Glutamatergic neuron (in vitro differentiated cells): ENCODE data around the gene TCFL5. TPM values are rescaled to one million over a fixed set of nuclear protein-coding genes. Genes with fewer than 3 reads are reported as not detected.
"Not testable (repeated sequence)": the region's sequence is repeated elsewhere in the genome, so short reads cannot be mapped to it uniquely, and the experiment has no call there.

Source experiments
- DNase-seq: peaks from one replicate; pipeline ENCODE4 v3.0.0; 2022
- H3K27ac Mint-ChIP-seq: one replicate; pipeline ENCODE4 v1.8.0; 2020; ENCODE audit warnings: mild to moderate bottlenecking, mixed read lengths, inconsistent platforms; ENCODE audit not compliant: unreplicated experiment
- H3K27me3 Mint-ChIP-seq: one replicate; pipeline ENCODE4 v1.8.0; 2020; ENCODE audit warnings: mild to moderate bottlenecking, moderate library complexity, mixed read lengths, inconsistent platforms; ENCODE audit not compliant: unreplicated experiment
- H3K36me3 Mint-ChIP-seq: one replicate; pipeline ENCODE4 v1.8.0; 2020; ENCODE audit warnings: mild to moderate bottlenecking, mixed read lengths, inconsistent platforms; ENCODE audit not compliant: unreplicated experiment
- H3K4me1 Mint-ChIP-seq: one replicate; pipeline ENCODE4 v1.8.0; 2020; ENCODE audit warnings: mild to moderate bottlenecking, low read depth, mixed read lengths, inconsistent platforms; ENCODE audit not compliant: unreplicated experiment
- H3K4me3 Mint-ChIP-seq: one replicate; pipeline ENCODE4 v1.8.0; 2020; ENCODE audit warnings: mild to moderate bottlenecking, mixed read lengths, inconsistent platforms; ENCODE audit not compliant: unreplicated experiment
- H3K9me3 Mint-ChIP-seq: one replicate; pipeline ENCODE4 v1.8.0; 2020; ENCODE audit warnings: mild to moderate bottlenecking, moderate library complexity, mixed read lengths, inconsistent platforms; ENCODE audit not compliant: unreplicated experiment
- CTCF ChIP-seq: fragments of 200-600 bp; sonication (generic); IDR thresholded peaks from one replicate; pipeline ENCODE4 v1.5.0; 2021; ENCODE audit not compliant: partially characterized antibody, unreplicated experiment
- total RNA-seq: library from RNA; stranded (reverse); fragmentation: NEBNext Ultra II Directional; extraction: Animal tissue kit (Norgen Biotek cat#: 25700); gene quantifications from one replicate; pipeline ENCODE4 v1.2.1, GENCODE V29; 2021; ENCODE audit not compliant: unreplicated experiment

The TCFL5 gene
- total RNA-seq, 1 donor from 2014 or later, result 12.6 TPM

- H3K9me3 Mint-ChIP-seq, result peaks cover 3% of the 10 kb centered on the region
- H3K4me3 Mint-ChIP-seq, result no peak overlapping the region
- no peak for DNase-seq
- peaks cover 1% of the 10 kb centered on the region for H3K36me3 Mint-ChIP-seq
- H3K4me1 Mint-ChIP-seq, result peaks cover 5% of the 10 kb centered on the region
- no peaks in the 10 kb centered on the region for H3K27me3 Mint-ChIP-seq
- no peak for TF ChIP-seq CTCF
- no peak overlapping the region for H3K27ac Mint-ChIP-seq
Measured at GRCh38 chr20:62852196-62852595, 9.4 kb downstream of the TCFL5 start.

DNA sequence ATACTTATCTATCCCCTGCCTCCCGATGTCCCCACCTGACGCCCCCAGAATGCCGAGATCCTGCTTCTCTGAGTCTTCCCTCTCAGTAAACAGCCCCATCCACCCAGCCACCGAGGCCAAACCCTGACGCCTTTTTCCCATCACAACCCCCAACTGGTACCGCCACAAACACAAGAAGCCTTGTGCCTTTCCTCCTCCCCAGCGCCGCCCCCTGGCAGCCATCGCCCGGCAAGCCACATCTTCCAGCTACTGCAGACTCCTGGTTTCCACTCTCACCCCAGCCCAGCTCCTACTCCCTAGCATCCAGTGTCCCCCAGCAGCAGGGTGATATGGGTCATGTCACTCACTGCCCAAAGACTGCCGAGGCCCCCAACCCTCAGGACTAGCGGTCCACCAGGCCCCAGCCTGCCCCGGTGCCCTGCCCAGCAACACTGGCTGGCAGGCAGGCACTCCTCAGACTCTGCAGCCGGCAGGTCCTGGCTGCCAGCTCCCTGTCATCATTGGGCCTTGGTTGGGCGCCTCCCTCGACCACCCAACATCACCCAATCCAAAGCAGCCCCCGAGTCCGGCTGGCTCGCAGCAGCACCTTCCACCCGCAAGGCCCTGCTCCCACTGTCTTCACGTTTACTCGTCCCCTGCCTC lies 11.2 kb downstream of the TCFL5 start:
- peaks cover 17% of the 10 kb centered on the region for H3K4me1 Mint-ChIP-seq
- no peaks in the 10 kb centered on the region for H3K36me3 Mint-ChIP-seq
- peaks cover 8% of the 10 kb centered on the region for H3K27me3 Mint-ChIP-seq
- H3K9me3 Mint-ChIP-seq, result peaks cover 13% of the 10 kb centered on the region
- TF ChIP-seq CTCF, result no peak
- no peak overlapping the region for H3K27ac Mint-ChIP-seq
- H3K4me3 Mint-ChIP-seq, result no peak overlapping the region
- no peak for DNase-seq

DNA sequence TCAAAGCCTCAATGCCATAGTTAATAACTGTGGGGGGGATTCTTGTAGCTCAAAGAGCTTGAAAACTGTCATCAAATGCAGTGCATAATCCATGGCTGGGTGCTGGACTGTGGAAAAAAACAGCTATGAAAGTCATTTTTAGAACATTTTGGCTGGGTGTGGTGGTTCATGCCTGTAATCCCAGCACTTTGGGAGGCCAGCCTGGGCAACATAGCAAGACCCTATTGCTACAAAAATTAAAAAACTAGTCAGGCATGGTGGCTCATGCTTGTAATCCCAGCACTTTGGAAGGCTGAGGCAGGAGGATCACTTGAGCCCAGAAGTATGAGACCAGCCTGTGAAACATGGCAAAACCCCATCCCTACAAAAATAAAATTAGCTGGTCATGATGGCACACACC lies 12.2 kb downstream of the TCFL5 start:
- H3K36me3 Mint-ChIP-seq, result no peaks in the 10 kb centered on the region
- H3K4me1 Mint-ChIP-seq, result peaks cover 22% of the 10 kb centered on the region
- no peak overlapping the region for H3K27ac Mint-ChIP-seq
- no peak for DNase-seq
- TF ChIP-seq CTCF, result no peak
- peaks cover 14% of the 10 kb centered on the region for H3K9me3 Mint-ChIP-seq
- no peak overlapping the region for H3K4me3 Mint-ChIP-seq
- peaks cover 9% of the 10 kb centered on the region for H3K27me3 Mint-ChIP-seq

DNA sequence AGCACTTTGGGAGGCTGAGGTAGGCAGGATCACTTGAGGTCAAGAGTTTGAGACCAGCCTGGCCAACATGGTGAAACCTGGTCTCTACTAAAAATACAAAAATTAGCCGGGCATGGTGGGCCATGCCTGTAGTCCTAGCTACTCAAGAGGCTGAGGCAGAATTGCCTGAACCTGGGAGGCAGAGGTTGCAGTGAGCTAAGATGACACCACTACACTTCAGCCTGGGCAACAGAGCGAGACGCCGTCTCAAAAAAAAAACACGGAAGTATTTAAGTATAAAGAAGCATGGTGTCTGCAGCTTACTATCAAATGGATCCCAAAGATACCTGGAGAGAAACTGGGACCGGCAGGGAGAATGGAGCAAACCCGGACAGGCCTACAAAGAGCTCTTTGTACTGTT lies 12.7 kb downstream of the TCFL5 start:
- not testable (repeated sequence) for H3K36me3 Mint-ChIP-seq, H3K4me3 Mint-ChIP-seq, DNase-seq
- Mint-ChIP-seq H3K4me1 (peaks cover 25% of the 10 kb centered on the region), H3K27ac (peak overlapping the region; percentile 8), H3K27me3 (peaks cover 11% of the 10 kb centered on the region), H3K9me3 (peaks cover 16% of the 10 kb centered on the region)

- peaks cover 35% of the 10 kb centered on the region for H3K4me1 Mint-ChIP-seq
- no peaks in the 10 kb centered on the region for H3K36me3 Mint-ChIP-seq
- H3K27me3 Mint-ChIP-seq, result peaks cover 13% of the 10 kb centered on the region
- peak overlapping the region; percentile 98 for H3K27ac Mint-ChIP-seq
- TF ChIP-seq CTCF, result no peak
- peaks cover 16% of the 10 kb centered on the region for H3K9me3 Mint-ChIP-seq
- peak; percentile 95 for DNase-seq
- H3K4me3 Mint-ChIP-seq, result peak overlapping the region; percentile 83
Measured at GRCh38 chr20:62846166-62846890, 15.3 kb downstream of the TCFL5 start.
